IPS DF 19.7 (cell line): ENCODE results near the gene PLEKHJ1.

ENCODE experiments used
- DNase-seq: peaks from one replicate; pipeline ENCODE4 v3.0.0-alpha.2; 2013; ENCODE audit warnings: low read depth, low spot score

Gene PLEKHJ1

GRCh38 chr19:2198317-2198716 lies 37.8 kb downstream of the PLEKHJ1 start:
- DNase-seq, result no peak

GRCh38 chr19:2197270-2197669 lies 38.9 kb downstream of the PLEKHJ1 start:
- DNase-seq, result no peak

GRCh38 chr19:2195914-2196313 lies 40.2 kb downstream of the PLEKHJ1 start:
- no peak for DNase-seq

GRCh38 chr19:2195361-2195760 lies 40.8 kb downstream of the PLEKHJ1 start:
- DNase-seq, result no peak

GRCh38 chr19:2194513-2195078 lies 41.5 kb downstream of the PLEKHJ1 start:
- DNase-seq, result no peak

GRCh38 chr19:2193807-2194206 lies 42.3 kb downstream of the PLEKHJ1 start:
- no peak for DNase-seq

- DNase-seq, result no peak
Observed at GRCh38 chr19:2192862-2193261, 43.3 kb downstream of the PLEKHJ1 start.

GRCh38 chr19:2191456-2192310 lies 44.4 kb downstream of the PLEKHJ1 start:
- DNase-seq, result no peak

GRCh38 chr19:2190848-2191455 lies 45.2 kb downstream of the PLEKHJ1 start:
- no peak for DNase-seq

- DNase-seq, result no peak
Observed at GRCh38 chr19:2189880-2190279, 46.2 kb downstream of the PLEKHJ1 start.

GRCh38 chr19:2188708-2189385 lies 47.3 kb downstream of the PLEKHJ1 start:
- no peak for DNase-seq

GRCh38 chr19:2187159-2187558 lies 49.0 kb downstream of the PLEKHJ1 start:
- no peak for DNase-seq

GRCh38 chr19:2186071-2186846 lies 49.9 kb downstream of the PLEKHJ1 start:
- no peak for DNase-seq

- no peak for DNase-seq
Observed at GRCh38 chr19:2185734-2186070, 50.4 kb downstream of the PLEKHJ1 start.

GRCh38 chr19:2184422-2184975 lies 51.6 kb downstream of the PLEKHJ1 start:
- DNase-seq, result no peak
